Kidney epithelial cell (primary cell): ENCODE results near the gene ALB. TPM values are rescaled to one million over a fixed set of nuclear protein-coding genes. Genes with fewer than 3 reads are reported as not detected.

ENCODE experiments used
- DNase-seq: peaks from one replicate; pipeline ENCODE4 v3.0.0-alpha.2; 2010; ENCODE audit warnings: low read depth
- H3K27me3 ChIP-seq: 2 replicates; pipeline ENCODE4 v1.6.0; 2011; ENCODE audit warnings: low read length; ENCODE audit not compliant: control insufficient read depth, insufficient read depth
- H3K36me3 ChIP-seq: 2 replicates; pipeline ENCODE4 v1.5.1; 2011; ENCODE audit warnings: low read length; ENCODE audit not compliant: control insufficient read depth, insufficient read depth
- H3K4me3 ChIP-seq: 2 replicates; pipeline ENCODE4 v1.5.1; 2011; ENCODE audit warnings: low read depth, mild to moderate bottlenecking, control low read depth, low read length
- CTCF ChIP-seq: IDR thresholded peaks from 2 replicates; pipeline ENCODE4 v1.5.1; 2011; ENCODE audit warnings: mild to moderate bottlenecking, moderate library complexity, low read length, control low read depth, inconsistent platforms; ENCODE audit not compliant: insufficient read depth, poor library complexity, severe bottlenecking
- total RNA-seq: library from RNA; depleted of rRNA; stranded (reverse); fragments of >200 nt; gene quantifications from 2 replicates; pipeline ENCODE4 v1.2.3, GENCODE V29; 2015

ALB gene
- total RNA-seq, 1 donor from 2014 or later, result not detected

- H3K36me3 ChIP-seq, result no peaks in the 10 kb centered on the region
- no peak for TF ChIP-seq CTCF
- H3K4me3 ChIP-seq, result no peak overlapping the region
- no peaks in the 10 kb centered on the region for H3K27me3 ChIP-seq
- DNase-seq, result no peak
Measured at GRCh38 chr4:73451404-73451803, 47.3 kb downstream of the ALB start.

GRCh38 chr4:73451981-73452747 is 48.1 kb downstream of the ALB start:
- Histone ChIP-seq H3K27me3 (no peaks in the 10 kb centered on the region), H3K36me3 (no peaks in the 10 kb centered on the region), H3K4me3 (no peak overlapping the region)
- no peak for TF ChIP-seq CTCF
- DNase-seq, result no peak

- DNase-seq, result no peak
- H3K4me3 ChIP-seq, result no peak overlapping the region
- no peak for TF ChIP-seq CTCF
- no peaks in the 10 kb centered on the region for H3K36me3 ChIP-seq
- H3K27me3 ChIP-seq, result no peaks in the 10 kb centered on the region
Measured at GRCh38 chr4:73452953-73453700, 49.0 kb downstream of the ALB start.

GRCh38 chr4:73453701-73454005 is 49.6 kb downstream of the ALB start:
- H3K4me3 ChIP-seq, result no peak overlapping the region
- TF ChIP-seq CTCF, result no peak
- no peaks in the 10 kb centered on the region for H3K27me3 ChIP-seq
- DNase-seq, result no peak
- H3K36me3 ChIP-seq, result no peaks in the 10 kb centered on the region

GRCh38 chr4:73454920-73455319 is 50.8 kb downstream of the ALB start:
- DNase-seq, result no peak
- TF ChIP-seq CTCF, result no peak
- no peaks in the 10 kb centered on the region for H3K36me3 ChIP-seq
- H3K4me3 ChIP-seq, result no peak overlapping the region
- H3K27me3 ChIP-seq, result no peaks in the 10 kb centered on the region
